D721Med (cell line): Measurements from ENCODE around the gene CYP17A1.
"Not testable (repeated sequence)": the region's sequence is repeated elsewhere in the genome, so short reads cannot be mapped to it uniquely, and the experiment has no call there.

Experiments used
- DNase-seq: peaks from one replicate; pipeline ENCODE4 v3.0.0; 2011; ENCODE audit warnings: low spot score; ENCODE audit not compliant: insufficient read length
- FAIRE-seq: peaks from 2 replicates; lab custom pipeline; 2011; peaks lifted over from hg19 to GRCh38; lab: Jason Lieb, UNC
- TF ChIP-seq, protein P1 (sequence below): IDR thresholded peaks from 2 replicates; pipeline ENCODE4 v1.5.1; 2012; ENCODE audit warnings: mild to moderate bottlenecking, control low read depth; ENCODE audit not compliant: insufficient read depth; ENCODE audit errors: missing control alignments

CYP17A1 gene

DNA sequence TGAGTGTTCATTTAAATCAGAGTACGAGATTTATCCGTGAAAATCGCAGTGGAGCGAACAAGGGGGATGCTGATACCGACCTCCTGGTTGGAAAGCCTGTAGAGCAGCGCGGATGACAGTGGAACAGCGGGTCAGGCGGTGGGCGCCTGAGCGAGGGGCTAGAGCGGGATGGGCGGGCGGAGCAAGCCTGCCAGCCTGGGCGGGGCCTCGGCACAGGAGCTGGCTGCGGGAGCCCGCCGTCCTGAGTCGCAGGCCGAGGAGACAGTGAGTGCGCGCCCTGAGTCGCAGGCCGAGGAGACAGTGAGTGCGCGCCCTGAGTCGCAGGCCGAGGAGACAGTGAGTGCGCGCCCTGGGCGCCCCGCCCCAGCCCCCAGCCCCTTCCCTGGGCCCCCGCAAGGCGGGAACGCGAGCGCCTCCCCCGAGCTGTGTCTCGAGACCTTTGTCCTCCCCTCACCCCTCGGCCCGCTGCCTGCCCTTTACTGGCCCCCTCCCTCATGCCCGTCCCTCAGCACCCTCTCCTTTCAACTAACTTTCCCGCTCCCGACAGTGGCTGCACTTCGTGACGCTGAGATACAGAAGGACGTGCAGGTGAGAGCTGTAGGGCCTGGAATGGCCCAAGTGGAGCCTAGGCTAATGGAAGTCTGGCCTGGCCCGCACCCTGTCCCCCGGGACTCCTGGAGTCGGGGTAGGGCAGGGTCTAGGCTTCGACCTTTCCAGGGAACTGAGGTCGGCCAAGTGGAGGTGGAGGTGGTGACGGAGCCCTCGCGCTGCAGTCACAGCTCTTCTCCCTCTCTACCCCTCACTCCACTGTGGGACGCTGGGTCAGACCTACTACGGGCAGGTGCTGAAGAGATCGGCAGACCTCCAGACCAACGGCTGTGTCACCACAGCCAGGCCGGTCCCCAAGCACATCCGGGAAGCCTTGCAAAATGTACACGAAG is 32.3 kb upstream of the CYP17A1 start, which contains the start of gene AS3MT:
Gene AS3MT, plus strand, starts transcription at position 213 of the 941 bp plus-strand sequence. Its CDS starts 123 bp downstream, at position 336.
- DNase-seq (peak; percentile 65), FAIRE-seq (no peak)
- TF ChIP-seq, protein P1, sequence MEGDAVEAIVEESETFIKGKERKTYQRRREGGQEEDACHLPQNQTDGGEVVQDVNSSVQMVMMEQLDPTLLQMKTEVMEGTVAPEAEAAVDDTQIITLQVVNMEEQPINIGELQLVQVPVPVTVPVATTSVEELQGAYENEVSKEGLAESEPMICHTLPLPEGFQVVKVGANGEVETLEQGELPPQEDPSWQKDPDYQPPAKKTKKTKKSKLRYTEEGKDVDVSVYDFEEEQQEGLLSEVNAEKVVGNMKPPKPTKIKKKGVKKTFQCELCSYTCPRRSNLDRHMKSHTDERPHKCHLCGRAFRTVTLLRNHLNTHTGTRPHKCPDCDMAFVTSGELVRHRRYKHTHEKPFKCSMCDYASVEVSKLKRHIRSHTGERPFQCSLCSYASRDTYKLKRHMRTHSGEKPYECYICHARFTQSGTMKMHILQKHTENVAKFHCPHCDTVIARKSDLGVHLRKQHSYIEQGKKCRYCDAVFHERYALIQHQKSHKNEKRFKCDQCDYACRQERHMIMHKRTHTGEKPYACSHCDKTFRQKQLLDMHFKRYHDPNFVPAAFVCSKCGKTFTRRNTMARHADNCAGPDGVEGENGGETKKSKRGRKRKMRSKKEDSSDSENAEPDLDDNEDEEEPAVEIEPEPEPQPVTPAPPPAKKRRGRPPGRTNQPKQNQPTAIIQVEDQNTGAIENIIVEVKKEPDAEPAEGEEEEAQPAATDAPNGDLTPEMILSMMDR: no peak

DNA sequence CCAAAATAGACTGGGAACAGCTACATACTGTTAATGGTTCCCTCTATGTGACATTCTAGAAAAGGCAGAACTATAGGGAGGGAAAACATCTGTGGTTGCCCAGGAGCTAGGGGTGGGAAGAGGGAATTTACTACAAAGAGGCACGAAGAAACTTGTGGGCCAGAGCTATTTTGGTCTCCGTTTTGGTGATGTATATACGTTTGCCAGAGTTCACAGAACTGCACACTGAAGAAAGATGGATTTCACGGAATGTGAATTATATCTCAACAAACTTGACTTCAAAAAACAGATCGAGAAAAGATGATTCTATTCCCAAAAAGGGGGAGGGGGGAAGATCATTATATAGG is 31.7 kb upstream of the CYP17A1 start:
- TF ChIP-seq, protein P1: no peak
- FAIRE-seq (peak; percentile 41), DNase-seq (no peak)

DNA sequence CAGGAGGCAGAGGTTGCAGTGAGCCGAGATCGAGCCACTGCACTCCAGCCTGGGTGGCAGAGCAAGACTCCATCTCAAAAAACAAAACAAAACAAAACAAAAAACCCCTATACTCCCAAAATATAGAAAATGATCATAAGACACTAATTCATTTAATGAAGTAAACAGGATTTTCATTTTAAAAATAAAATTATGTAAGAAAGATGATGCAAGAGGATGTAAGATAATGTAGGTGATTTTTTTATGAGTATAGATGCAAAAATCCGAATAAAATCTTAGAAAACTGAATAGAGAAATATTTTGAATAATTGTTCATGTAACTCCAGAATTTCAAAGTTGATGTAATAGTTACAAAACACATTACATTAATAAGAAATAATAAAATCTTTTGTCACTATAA is 28.4 kb upstream of the CYP17A1 start:
- TF ChIP-seq, protein P1: no peak
- DNase-seq: no peak
- no peak for FAIRE-seq

DNA sequence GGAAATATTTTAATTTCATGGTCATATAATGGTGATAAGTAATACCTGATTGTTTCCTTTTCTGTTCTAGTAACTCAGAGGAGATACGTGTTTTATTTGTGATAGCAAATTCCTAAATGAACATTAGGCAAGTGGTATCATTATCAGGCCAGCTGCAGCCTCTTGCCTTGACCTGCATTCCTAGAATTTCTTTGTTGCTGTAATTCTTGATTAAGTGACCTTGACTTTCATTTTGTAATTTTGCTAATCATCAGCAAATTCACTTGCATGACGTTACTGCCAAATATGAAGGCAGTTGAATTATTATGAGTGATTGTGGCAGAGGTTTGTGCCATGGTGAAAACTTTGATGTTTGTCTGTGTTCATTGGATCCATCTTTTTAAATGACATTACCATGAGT is 26.4 kb upstream of the CYP17A1 start:
- TF ChIP-seq, protein P1: no peak
- DNase-seq (no peak), FAIRE-seq (peak; percentile 11)

DNA sequence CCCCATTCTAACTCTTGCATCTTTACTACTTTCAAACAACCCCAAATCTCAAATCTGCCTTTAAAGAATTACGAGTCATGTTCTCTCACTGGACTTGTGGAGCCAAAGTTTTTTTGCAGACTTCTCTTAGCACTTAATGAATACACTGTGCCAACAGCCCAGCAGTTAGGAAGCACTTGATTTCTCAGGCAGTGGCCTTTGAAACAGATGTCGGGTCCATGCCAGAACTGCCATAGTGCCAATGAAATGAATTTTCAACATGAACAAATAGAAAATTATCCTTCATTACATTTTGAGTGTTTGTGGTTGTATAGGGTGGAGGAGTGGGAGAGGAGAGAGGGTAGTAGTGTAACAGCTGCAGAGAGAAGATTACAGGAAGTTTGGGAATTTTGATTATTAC is 22.7 kb upstream of the CYP17A1 start:
- DNase-seq (no peak), FAIRE-seq (no peak)
- TF ChIP-seq, protein P1: no peak

DNA sequence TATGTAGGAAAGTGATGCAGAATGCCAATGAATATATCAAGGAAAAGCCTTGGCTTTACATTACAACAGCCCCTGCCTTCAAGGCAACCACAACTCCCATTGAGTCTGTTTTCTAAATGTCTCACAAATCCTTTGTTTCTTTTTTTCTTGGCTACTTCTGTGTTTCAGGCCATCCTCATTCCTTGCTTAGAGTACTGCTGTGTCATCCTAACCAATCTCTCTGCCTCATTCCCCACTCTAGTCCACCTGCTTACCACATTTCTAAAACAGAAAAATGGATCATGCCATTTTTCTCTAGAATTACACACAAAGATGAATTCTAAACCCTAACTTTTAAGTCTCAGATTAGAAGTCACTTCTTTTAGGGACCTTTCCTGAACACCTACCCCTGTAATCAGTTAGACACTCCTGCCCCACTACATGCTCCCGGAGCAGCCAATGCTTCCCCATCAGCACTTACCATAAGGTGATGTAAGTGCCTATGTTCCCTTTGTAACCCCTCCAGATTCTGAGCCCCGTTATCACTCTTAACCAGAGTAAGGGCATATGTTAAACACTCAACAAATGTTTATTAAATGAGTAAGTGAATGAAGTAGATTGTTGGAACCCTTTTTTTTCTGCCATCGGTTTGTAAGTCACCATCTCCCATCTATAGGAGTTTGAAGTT is 19.7 kb upstream of the CYP17A1 start:
- DNase-seq (no peak), FAIRE-seq (no peak)
- TF ChIP-seq, protein P1: no peak

DNA sequence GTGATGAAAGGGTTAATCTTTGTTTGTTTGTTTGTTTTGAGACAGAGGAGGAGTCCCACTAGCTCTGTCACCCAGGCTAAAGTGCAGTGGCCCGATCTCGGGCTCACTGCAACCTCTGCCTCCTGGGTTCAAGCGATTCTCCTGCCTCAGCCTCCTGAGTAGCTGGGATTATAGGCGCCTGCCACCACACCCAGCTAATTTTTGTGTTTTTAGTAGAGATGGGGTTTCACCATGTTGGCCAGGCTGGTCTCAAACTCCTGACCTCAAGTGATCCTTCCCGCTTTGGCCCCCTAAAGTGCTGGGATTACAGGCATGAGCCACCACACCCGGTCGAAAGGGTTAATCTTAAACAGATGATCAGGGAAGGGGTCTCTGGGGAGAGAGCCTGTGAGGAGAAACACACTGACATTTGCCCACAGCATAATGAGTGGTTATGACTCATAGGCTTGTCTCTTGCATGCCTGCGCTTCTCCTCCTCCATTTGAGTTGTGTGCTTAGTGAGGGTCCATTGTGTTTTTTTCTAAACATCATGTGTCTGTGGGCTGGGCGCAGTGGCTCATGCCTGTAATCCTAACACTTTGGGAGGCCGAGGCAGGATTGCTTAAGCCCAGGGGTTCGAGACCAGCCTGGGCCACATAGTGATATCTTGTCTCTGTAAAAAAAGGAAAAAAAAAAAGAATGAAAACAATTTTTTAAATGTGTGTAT is 18.7 kb upstream of the CYP17A1 start:
- not testable (repeated sequence) for DNase-seq, FAIRE-seq

DNA sequence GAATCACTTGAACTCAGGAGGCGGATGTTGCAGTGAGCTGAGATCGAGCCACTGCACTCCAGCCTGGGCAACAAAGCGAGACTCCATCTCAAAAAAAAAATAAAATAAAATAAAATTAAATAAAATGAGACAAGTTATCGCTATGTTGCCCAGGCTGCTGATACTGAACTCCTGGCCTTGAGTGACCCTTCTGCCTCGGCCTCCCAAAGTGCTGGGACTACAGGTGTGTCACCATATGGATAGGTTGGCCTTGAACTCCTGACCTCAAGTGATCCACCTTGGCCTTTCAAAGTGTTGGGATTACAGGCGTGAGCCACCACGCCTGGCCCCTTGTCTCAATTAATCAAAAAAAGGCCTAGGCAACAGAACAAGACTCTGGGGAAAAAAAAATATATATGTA is 16.0 kb upstream of the CYP17A1 start:
- not testable (repeated sequence) for FAIRE-seq, DNase-seq
